ENCODE results near the gene CCT8.

Gene CCT8

GRCh38 chr21:29007810-29008209 lies 65.6 kb downstream of the CCT8 start:
- Histone ChIP-seq H3K27me3 (ENCODE audit: low read length) (no peaks in the 10 kb centered on the region), H3K9me2 (replicated peaks; ENCODE audit: insufficient read depth, low read length) (no peaks in the 10 kb centered on the region), H3K9me3 (ENCODE audit: insufficient read depth, low read length) (no peaks in the 10 kb centered on the region), H4K20me1 (ENCODE audit: low read depth, low read length) (no peaks in the 10 kb centered on the region), H3K4me2 (ENCODE audit: low read depth, low read length, poor library complexity, severe bottlenecking) (no peak overlapping the region), H3K79me2 (ENCODE audit: insufficient read depth, low read length) (no peaks in the 10 kb centered on the region; the same call in 1 of the 2 replicates), H3F3A (ENCODE audit: insufficient read depth) (peaks cover 18% of the 10 kb centered on the region), H3K36me3 (ENCODE audit: low read length) (no peaks in the 10 kb centered on the region), H3K4me3 (ENCODE audit: insufficient read depth, low read length, poor library complexity, severe bottlenecking) (no peak overlapping the region), H2AFZ (ENCODE audit: low read depth, low read length, severe bottlenecking) (no peak overlapping the region), H3K9ac (ENCODE audit: low read length) (no peak overlapping the region), H3K27ac (ENCODE audit: low read depth, low read length) (no peak overlapping the region)
- no peak for TF ChIP-seq EZH2phosphoT487 (conservative IDR thresholded peaks at IDR 0.05; ENCODE audit: low read length)
- TF ChIP-seq, protein P1, sequence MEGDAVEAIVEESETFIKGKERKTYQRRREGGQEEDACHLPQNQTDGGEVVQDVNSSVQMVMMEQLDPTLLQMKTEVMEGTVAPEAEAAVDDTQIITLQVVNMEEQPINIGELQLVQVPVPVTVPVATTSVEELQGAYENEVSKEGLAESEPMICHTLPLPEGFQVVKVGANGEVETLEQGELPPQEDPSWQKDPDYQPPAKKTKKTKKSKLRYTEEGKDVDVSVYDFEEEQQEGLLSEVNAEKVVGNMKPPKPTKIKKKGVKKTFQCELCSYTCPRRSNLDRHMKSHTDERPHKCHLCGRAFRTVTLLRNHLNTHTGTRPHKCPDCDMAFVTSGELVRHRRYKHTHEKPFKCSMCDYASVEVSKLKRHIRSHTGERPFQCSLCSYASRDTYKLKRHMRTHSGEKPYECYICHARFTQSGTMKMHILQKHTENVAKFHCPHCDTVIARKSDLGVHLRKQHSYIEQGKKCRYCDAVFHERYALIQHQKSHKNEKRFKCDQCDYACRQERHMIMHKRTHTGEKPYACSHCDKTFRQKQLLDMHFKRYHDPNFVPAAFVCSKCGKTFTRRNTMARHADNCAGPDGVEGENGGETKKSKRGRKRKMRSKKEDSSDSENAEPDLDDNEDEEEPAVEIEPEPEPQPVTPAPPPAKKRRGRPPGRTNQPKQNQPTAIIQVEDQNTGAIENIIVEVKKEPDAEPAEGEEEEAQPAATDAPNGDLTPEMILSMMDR (IDR thresholded peaks at IDR 0.05; ENCODE audit: insufficient read depth, low read length, poor library complexity, severe bottlenecking) = no peak

DNA sequence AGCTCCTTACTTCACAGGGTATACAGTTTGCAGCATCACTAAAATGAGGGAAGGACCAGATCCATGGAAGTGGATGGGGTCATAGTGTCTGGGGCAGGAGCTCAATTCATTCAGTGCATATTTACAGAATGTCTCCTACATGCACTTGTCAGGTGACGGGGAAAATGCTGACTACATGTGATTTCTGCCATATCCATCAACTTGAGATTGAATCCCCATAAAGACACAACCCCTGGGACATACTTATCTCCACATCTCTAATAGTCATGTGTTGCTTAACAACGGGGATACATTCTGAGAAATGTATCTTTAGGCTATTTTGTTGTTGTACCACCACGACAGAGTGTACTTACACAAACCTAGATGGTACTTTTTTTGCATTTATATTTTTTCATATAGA lies 66.3 kb downstream of the CCT8 start:
- Histone ChIP-seq H4K20me1 (ENCODE audit: low read depth, low read length) (no peaks in the 10 kb centered on the region), H2AFZ (ENCODE audit: low read depth, low read length, severe bottlenecking) (no peak overlapping the region), H3K9me2 (replicated peaks; ENCODE audit: insufficient read depth, low read length) (no peaks in the 10 kb centered on the region), H3K27me3 (ENCODE audit: low read length) (no peaks in the 10 kb centered on the region), H3F3A (ENCODE audit: insufficient read depth) (peaks cover 18% of the 10 kb centered on the region), H3K79me2 (ENCODE audit: insufficient read depth, low read length) (no peaks in the 10 kb centered on the region; the same call in 1 of the 2 replicates), H3K27ac (ENCODE audit: low read depth, low read length) (no peak overlapping the region), H3K9ac (ENCODE audit: low read length) (no peak overlapping the region), H3K4me2 (ENCODE audit: low read depth, low read length, poor library complexity, severe bottlenecking) (no peak overlapping the region), H3K9me3 (ENCODE audit: insufficient read depth, low read length) (no peaks in the 10 kb centered on the region), H3K4me3 (ENCODE audit: insufficient read depth, low read length, poor library complexity, severe bottlenecking) (no peak overlapping the region), H3K36me3 (ENCODE audit: low read length) (no peaks in the 10 kb centered on the region)
- TF ChIP-seq, protein P1 (IDR thresholded peaks at IDR 0.05; ENCODE audit: insufficient read depth, low read length, poor library complexity, severe bottlenecking) = no peak
- no peak for TF ChIP-seq EZH2phosphoT487 (conservative IDR thresholded peaks at IDR 0.05; ENCODE audit: low read length)
